OCI-LY3 (cell line): ENCODE results near the gene HNRNPUL1.

ENCODE experiments used
- EZH2phosphoT487 ChIP-seq: fragments of 200-600 bp; shearing (Covaris generic); IDR thresholded peaks from 2 replicates; pipeline ENCODE4 v1.6.1; 2018; ENCODE audit warnings: antibody characterized with exemption, mixed run types, low read depth
- TF ChIP-seq, protein P1 (sequence below): fragments of 200-600, 300-600 bp; sonication (generic); IDR thresholded peaks from 2 replicates; pipeline ENCODE4 v1.5.1; 2014; ENCODE audit warnings: antibody characterized with exemption, low read length, low read depth

DNA sequence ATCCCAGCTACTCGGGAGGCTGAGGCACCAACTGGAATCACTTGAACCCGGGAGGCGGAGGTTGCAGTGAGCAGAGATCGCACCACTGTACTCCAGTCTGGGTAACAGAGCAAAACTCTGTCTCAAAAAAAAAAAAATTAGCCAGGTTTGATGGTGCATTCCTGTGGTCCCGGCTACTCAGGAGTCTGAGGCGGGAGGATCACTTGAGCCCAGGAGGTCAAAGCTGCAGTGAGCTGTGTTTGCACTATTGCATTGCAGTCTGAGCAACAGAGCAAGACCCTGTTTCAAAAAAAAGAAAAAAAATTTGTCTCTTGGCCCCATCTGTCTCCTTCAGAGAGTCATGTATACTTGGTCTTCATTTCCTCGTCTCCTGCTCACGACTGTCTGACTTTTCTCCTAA lies 47.4 kb downstream of the HNRNPUL1 start:
- TF ChIP-seq, protein P1, sequence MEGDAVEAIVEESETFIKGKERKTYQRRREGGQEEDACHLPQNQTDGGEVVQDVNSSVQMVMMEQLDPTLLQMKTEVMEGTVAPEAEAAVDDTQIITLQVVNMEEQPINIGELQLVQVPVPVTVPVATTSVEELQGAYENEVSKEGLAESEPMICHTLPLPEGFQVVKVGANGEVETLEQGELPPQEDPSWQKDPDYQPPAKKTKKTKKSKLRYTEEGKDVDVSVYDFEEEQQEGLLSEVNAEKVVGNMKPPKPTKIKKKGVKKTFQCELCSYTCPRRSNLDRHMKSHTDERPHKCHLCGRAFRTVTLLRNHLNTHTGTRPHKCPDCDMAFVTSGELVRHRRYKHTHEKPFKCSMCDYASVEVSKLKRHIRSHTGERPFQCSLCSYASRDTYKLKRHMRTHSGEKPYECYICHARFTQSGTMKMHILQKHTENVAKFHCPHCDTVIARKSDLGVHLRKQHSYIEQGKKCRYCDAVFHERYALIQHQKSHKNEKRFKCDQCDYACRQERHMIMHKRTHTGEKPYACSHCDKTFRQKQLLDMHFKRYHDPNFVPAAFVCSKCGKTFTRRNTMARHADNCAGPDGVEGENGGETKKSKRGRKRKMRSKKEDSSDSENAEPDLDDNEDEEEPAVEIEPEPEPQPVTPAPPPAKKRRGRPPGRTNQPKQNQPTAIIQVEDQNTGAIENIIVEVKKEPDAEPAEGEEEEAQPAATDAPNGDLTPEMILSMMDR, result no peak
- TF ChIP-seq EZH2phosphoT487, result no peak
